IPS-20b (cell line): ENCODE measurements around the gene CLEC11A.

Experiments used
- H3K27ac ChIP-seq: one replicate; pipeline ENCODE4 v1.5.1; 2013; ENCODE audit warnings: low read length
- H3K27me3 ChIP-seq: 2 replicates; pipeline ENCODE4 v1.6.1; 2013; ENCODE audit warnings: mild to moderate bottlenecking, low read length, inconsistent platforms; ENCODE audit not compliant: insufficient read depth
- H3K36me3 ChIP-seq: 2 replicates; pipeline ENCODE4 v1.6.1; 2013; ENCODE audit warnings: low read depth, mild to moderate bottlenecking, inconsistent platforms, low read length, moderate library complexity; ENCODE audit not compliant: insufficient read depth
- H3K4me1 ChIP-seq: 2 replicates; pipeline ENCODE4 v1.6.1; 2013; ENCODE audit warnings: mild to moderate bottlenecking, control low read depth, inconsistent platforms, low read length, moderate library complexity; ENCODE audit not compliant: insufficient read depth
- H3K4me3 ChIP-seq: 2 replicates; pipeline ENCODE4 v1.5.1; 2013; ENCODE audit warnings: mild to moderate bottlenecking, low read length, inconsistent platforms
- H3K9ac ChIP-seq: 2 replicates; pipeline ENCODE4 v1.6.1; 2013; ENCODE audit warnings: low read depth, mild to moderate bottlenecking, inconsistent platforms, low read length, moderate library complexity
- H3K9me3 ChIP-seq: 2 replicates; pipeline ENCODE4 v1.6.1; 2013; ENCODE audit warnings: mild to moderate bottlenecking, low read depth, low read length, inconsistent platforms; ENCODE audit not compliant: insufficient read depth

Gene CLEC11A

DNA sequence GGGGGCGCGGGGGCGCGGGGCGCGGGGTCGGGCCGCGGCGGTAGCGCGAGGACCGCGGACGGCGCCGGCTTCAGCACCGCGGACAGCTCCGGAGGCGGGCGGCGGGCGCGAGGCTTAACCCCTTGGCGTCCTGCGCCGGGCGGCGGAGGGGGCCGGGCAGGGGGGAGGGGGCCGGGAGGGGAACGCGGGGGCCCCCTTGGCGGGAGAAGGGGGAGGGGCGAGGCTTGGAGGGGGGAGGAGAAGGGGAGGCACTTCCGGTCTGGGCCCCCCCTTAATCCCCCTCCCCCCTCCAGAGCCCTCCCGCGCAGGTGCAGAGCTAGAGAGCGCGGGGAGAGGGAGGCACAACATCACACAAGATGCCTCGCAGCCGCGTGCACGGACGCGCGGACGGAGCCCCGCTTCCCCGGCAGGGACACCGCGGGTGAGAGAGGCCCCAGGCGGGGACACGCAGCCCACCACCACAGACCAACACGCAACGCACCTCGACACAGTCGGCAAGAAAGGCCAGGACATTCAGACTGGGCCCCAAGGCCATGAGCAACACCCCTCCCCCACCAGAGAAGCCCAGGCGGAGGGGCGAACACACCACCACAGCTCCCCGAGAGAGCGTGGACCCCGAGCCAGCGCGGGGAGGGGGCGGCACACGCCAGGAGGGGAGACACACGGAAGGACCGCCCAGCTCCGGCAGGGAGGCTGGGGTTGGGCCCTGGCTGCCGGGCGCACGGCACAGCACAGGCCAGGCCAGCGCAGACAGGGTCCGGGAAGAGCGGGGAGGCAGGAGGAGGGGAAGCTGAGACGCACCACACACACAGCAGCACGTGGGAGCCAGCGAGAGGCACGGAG lies 27.7 kb upstream of the CLEC11A start:
- no peaks in the 10 kb centered on the region for H3K4me1 ChIP-seq
- H3K9ac ChIP-seq: no peak overlapping the region
- peak overlapping the region; percentile 50; the same call in 1 of the 2 replicates for H3K4me3 ChIP-seq
- no peaks in the 10 kb centered on the region for H3K36me3 ChIP-seq
- no peak overlapping the region for H3K27ac ChIP-seq
- peaks cover 91% of the 10 kb centered on the region for H3K27me3 ChIP-seq
- H3K9me3 ChIP-seq: peaks cover 14% of the 10 kb centered on the region

DNA sequence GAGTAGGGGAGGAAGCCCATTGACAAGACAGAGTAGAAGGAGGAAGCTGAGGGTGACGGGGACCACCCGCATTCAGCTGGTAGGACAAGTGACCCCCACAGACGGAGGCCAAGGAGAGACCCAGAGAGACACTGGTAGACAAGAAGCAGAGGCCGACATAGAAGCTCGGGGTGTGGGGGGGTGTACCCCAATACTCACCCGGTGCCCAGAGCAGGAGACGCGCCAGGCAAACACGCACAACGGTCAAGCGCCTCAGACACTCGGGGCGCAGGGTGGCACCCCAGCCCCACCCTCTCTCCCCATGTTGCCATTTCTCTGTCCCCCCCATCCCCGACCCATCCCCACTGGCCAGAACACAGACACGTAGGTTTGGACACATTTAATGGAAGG lies 27.1 kb upstream of the CLEC11A start:
- no peak overlapping the region for H3K9ac ChIP-seq
- H3K27me3 ChIP-seq: peaks cover 90% of the 10 kb centered on the region
- H3K9me3 ChIP-seq: peaks cover 18% of the 10 kb centered on the region
- no peaks in the 10 kb centered on the region for H3K36me3 ChIP-seq
- H3K27ac ChIP-seq: no peak overlapping the region
- peak overlapping the region; percentile 50; the same call in 1 of the 2 replicates for H3K4me3 ChIP-seq
- no peaks in the 10 kb centered on the region for H3K4me1 ChIP-seq

- Histone ChIP-seq H3K4me3 (no peak overlapping the region), H3K36me3 (no peaks in the 10 kb centered on the region), H3K9me3 (peaks cover 18% of the 10 kb centered on the region), H3K27me3 (peaks cover 75% of the 10 kb centered on the region), H3K9ac (no peak overlapping the region), H3K27ac (no peak overlapping the region), H3K4me1 (no peaks in the 10 kb centered on the region)
Observed at GRCh38 chr19:50697414-50698124, 25.6 kb upstream of the CLEC11A start.

GRCh38 chr19:50701367-50701985 lies 21.7 kb upstream of the CLEC11A start:
- no peak overlapping the region for H3K9ac ChIP-seq

DNA sequence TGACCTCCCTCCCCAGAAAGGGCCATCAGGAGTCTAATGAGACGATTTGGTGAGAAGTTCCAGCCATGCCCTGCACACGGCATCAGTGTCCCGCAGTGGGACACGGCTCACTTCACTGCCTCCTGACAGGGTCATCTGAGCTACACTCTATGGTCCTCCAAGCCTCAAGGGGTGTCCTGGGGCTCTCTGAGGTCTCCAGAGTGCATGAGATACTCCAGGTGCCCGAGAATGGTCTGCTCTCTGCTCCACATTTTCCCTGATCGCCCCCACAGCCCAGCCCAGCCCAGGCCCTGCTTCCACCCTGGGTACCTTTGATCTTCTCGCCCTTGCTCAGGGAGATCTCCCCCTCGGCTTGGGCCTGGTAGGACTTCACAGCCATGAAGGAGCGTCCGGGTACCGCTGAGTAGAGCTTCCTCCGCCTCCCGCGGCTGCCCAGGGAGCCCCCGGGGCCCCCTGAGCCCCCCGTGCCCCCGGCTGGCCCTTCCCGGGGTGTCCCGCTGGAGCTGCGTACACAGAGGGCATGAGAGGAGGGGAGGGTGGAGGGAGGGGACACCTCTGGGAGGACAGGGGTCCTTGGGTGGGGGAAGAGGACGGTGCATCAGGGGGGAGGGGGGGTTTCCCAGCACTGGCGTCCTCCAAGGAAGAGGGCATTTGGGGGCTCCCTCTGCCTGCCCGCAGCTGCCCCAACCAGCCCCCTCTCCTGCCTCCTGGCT lies 20.9 kb upstream of the CLEC11A start:
- Histone ChIP-seq H3K4me1 (no peaks in the 10 kb centered on the region), H3K9me3 (peaks cover 29% of the 10 kb centered on the region), H3K27ac (no peak overlapping the region), H3K9ac (no peak overlapping the region), H3K36me3 (no peaks in the 10 kb centered on the region), H3K27me3 (peaks cover 37% of the 10 kb centered on the region), H3K4me3 (no peak overlapping the region)

More at GRCh38 chr19:50701367-50701985, 21.7 kb upstream of the CLEC11A start:
- no peaks in the 10 kb centered on the region for H3K36me3 ChIP-seq
- H3K9me3 ChIP-seq: peaks cover 29% of the 10 kb centered on the region
- H3K4me1 ChIP-seq: no peaks in the 10 kb centered on the region
- no peak overlapping the region for H3K4me3 ChIP-seq
- peaks cover 44% of the 10 kb centered on the region for H3K27me3 ChIP-seq
- H3K27ac ChIP-seq: no peak overlapping the region

DNA sequence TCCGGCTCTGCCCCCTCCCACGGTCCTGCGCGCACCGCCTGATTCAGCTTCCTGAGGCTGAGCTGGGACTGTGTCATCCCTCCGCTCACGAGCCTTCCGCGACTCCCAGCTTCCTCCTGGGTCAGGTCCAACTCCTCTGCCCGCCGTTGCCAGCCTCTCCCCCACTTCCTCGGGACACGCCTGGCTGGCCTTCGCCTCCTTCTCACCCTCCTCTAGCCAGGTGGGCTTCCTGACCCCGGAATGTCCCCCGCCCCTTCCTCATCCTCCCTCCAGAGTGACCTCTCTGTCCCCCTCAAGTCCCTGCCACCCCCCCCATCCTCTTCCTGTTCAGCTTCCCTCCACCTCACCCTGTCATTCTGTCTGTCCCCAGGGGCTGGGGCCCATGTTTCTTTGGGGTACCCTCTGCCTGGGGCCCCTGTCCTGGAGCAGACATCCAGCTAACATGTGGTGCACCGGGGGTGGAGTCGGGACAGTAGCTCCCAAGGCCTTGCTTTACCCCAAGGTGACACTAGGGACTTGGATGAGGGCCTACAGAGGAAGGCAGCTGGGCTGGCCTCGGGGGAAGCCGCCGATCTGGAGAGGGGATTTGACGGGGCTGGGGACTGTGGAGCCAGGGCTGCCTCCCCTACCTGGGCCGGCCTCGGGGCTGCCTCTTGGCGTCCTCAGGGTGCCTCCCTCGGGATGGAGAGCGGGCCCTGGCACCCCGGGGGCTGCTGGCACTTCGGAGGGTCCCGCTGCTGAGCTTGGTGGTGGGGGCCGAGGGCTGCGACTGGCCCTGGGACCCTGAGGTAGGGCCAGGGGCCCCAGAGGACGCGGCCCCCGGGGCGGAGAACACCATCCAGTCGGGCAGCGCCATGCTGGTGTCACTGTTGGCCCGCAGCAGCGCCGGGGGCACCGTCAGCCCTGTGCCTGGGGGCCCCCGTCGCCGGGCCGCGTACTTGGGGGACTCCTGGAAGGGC lies 20.0 kb upstream of the CLEC11A start:
- Histone ChIP-seq H3K36me3 (no peaks in the 10 kb centered on the region), H3K9me3 (peaks cover 29% of the 10 kb centered on the region), H3K27me3 (peaks cover 28% of the 10 kb centered on the region), H3K4me3 (no peak overlapping the region), H3K4me1 (no peaks in the 10 kb centered on the region), H3K27ac (no peak overlapping the region), H3K9ac (no peak overlapping the region)

- Histone ChIP-seq H3K9ac (no peak overlapping the region), H3K9me3 (peaks cover 27% of the 10 kb centered on the region), H3K27me3 (peaks cover 18% of the 10 kb centered on the region), H3K27ac (no peak overlapping the region), H3K4me1 (no peaks in the 10 kb centered on the region), H3K4me3 (no peak overlapping the region), H3K36me3 (no peaks in the 10 kb centered on the region)
Observed at GRCh38 chr19:50703915-50704796, 19.0 kb upstream of the CLEC11A start.

GRCh38 chr19:50705422-50706019 lies 17.6 kb upstream of the CLEC11A start:
- H3K36me3 ChIP-seq: no peaks in the 10 kb centered on the region
- no peaks in the 10 kb centered on the region for H3K4me1 ChIP-seq
- no peak overlapping the region for H3K9ac ChIP-seq
- H3K27ac ChIP-seq: no peak overlapping the region
- no peak overlapping the region for H3K4me3 ChIP-seq
- peaks cover 5% of the 10 kb centered on the region for H3K27me3 ChIP-seq
- peaks cover 28% of the 10 kb centered on the region for H3K9me3 ChIP-seq

GRCh38 chr19:50706387-50706786 lies 16.8 kb upstream of the CLEC11A start:
- H3K4me1 ChIP-seq: no peaks in the 10 kb centered on the region
- H3K9ac ChIP-seq: no peak overlapping the region
- H3K36me3 ChIP-seq: no peaks in the 10 kb centered on the region
- no peak overlapping the region for H3K27ac ChIP-seq
- no peaks in the 10 kb centered on the region for H3K27me3 ChIP-seq
- H3K4me3 ChIP-seq: no peak overlapping the region
- H3K9me3 ChIP-seq: peaks cover 32% of the 10 kb centered on the region
